ENCODE results near the gene NEU3. TPM values are rescaled to one million over a fixed set of nuclear protein-coding genes. Genes with fewer than 3 reads are reported as not detected.
"Not testable (repeated sequence)": the region's sequence is repeated elsewhere in the genome, so short reads cannot be mapped to it uniquely, and the experiment has no call there.

NEU3 gene
- total and polyA plus RNA-seq, 3 donors from 2014 or later, result 25.8 to 41.5 (median 29.3) TPM

DNA sequence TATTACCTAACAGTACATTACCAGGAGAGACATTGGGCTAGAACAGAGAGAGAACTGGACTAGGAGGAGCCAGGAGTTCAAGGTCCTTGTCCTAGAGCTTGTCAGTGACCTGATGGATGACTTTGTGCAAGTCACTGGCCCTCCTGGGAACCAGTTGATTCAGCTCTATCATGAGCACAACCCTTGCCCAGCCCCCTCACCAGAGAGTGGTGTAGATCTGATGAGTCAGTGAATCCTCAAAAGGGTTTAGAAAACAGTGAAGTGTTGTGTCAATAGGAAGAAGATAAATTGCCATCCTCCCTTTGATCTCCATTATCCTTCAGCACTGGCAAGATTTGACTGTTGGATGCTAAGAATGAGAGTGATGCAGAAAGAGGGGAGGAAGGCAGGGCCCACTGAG lies 24.3 kb downstream of the NEU3 start:
- no peak overlapping the region for H3K4me3 ChIP-seq
- H3K36me3 ChIP-seq (ENCODE audit: low read depth, missing control alignments), result no peaks in the 10 kb centered on the region
- H3K9me3 ChIP-seq, result no peaks in the 10 kb centered on the region
- H3K4me1 ChIP-seq, result no peaks in the 10 kb centered on the region
- no peaks in the 10 kb centered on the region for H3K27me3 ChIP-seq
- no peak for DNase-seq
- no peak overlapping the region for H3K27ac ChIP-seq
- TF ChIP-seq, protein P1, sequence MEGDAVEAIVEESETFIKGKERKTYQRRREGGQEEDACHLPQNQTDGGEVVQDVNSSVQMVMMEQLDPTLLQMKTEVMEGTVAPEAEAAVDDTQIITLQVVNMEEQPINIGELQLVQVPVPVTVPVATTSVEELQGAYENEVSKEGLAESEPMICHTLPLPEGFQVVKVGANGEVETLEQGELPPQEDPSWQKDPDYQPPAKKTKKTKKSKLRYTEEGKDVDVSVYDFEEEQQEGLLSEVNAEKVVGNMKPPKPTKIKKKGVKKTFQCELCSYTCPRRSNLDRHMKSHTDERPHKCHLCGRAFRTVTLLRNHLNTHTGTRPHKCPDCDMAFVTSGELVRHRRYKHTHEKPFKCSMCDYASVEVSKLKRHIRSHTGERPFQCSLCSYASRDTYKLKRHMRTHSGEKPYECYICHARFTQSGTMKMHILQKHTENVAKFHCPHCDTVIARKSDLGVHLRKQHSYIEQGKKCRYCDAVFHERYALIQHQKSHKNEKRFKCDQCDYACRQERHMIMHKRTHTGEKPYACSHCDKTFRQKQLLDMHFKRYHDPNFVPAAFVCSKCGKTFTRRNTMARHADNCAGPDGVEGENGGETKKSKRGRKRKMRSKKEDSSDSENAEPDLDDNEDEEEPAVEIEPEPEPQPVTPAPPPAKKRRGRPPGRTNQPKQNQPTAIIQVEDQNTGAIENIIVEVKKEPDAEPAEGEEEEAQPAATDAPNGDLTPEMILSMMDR (IDR thresholded peaks at IDR 0.05), result no peak
- intact Hi-C loops (cut with DNase I; ENCODE audit: low total_unique reads), result no loop called here

DNA sequence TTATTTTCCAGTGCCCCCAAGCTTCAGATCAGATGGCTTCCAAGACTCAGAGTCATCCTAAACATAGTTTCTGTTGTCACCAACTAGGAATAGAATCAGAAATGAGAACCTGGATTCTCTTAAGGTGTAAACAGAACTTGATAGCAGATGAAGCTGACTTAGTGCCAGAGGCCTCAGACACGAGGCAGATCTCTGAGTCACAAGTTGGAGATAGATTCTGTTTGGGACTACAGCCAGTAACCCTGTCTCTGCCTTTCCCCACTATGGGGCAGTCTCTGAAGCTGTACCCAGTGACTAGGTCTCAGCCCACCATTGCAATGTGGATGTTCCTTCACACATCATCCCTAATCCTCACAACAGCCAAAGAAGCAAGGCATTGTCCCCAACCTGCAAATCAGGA lies 25.4 kb downstream of the NEU3 start:
- intact Hi-C loops (cut with DNase I; ENCODE audit: low total_unique reads), result no loop called here
- TF ChIP-seq, protein P1 (IDR thresholded peaks at IDR 0.05), result no peak
- no peak for TF ChIP-seq POLR2A (IDR thresholded peaks at IDR 0.05)
- H3K27ac ChIP-seq, result no peak overlapping the region
- H3K4me3 ChIP-seq, result no peak overlapping the region
- no peaks in the 10 kb centered on the region for H3K27me3 ChIP-seq
- no peaks in the 10 kb centered on the region for H3K36me3 ChIP-seq (ENCODE audit: low read depth, missing control alignments)
- no peak for DNase-seq
- no peaks in the 10 kb centered on the region for H3K4me1 ChIP-seq
- no peaks in the 10 kb centered on the region for H3K9me3 ChIP-seq
- 11 to 25% methylated on average over 1 of the region's 1 CpG for WGBS, 2 donors

DNA sequence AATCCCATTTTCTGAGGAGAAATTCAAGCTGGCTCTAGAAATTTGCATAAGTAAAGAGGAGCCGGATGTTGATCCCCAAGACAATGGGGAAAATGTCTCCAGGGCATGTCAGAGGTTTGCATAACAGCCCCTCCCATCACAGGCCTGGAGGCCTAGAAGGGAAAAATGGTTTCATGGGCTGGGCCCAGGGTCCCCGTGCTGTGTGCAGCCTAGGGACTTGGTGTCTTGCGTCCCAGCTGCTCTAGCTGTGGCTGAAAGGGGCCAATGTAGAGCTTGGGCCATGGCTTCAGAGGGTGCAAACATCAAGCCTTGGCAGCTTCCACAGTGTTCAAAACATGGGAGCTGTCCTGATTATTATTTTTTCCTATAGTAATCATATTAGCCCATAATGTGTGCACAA lies 30.5 kb downstream of the NEU3 start:
- intact Hi-C loops (cut with DNase I; ENCODE audit: low total_unique reads); H3K4me3 ChIP-seq; H3K27ac ChIP-seq; DNase-seq; H3K27me3 ChIP-seq; H3K4me1 ChIP-seq; H3K36me3 ChIP-seq (ENCODE audit: low read depth, missing control alignments); H3K9me3 ChIP-seq: not testable (repeated sequence)
- 87 to 94% methylated on average over 3 of the region's 3 CpGs for WGBS, 2 donors

DNA sequence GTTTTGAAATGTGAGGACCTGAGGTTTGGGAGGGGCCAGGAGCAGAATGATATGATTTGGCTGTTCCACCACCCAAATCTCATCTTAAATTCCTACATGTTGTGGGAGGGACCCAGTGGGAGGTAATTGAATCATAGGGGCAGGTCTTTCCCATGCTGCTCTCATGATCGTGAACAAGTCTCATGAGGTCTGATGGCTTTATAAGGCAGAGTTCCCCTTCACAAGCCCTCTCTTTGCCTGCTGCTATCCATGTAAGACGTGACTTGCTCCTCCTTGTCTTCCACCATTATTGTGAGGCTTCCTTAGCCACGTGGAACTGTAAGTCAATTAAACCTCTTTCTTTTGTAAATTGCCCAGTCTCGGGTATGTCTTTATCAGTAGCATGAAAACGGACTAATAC lies 31.6 kb downstream of the NEU3 start:
- intact Hi-C loops (cut with DNase I; ENCODE audit: low total_unique reads), result loop anchor here (10.0 kb wide), 1 partner anchor 224 kb away; the partner anchor contains the start of gene TPBGL
- not testable (repeated sequence) for H3K4me3 ChIP-seq
- WGBS, 2 donors, result 86 to 93% methylated on average over 5 of the region's 5 CpGs

DNA sequence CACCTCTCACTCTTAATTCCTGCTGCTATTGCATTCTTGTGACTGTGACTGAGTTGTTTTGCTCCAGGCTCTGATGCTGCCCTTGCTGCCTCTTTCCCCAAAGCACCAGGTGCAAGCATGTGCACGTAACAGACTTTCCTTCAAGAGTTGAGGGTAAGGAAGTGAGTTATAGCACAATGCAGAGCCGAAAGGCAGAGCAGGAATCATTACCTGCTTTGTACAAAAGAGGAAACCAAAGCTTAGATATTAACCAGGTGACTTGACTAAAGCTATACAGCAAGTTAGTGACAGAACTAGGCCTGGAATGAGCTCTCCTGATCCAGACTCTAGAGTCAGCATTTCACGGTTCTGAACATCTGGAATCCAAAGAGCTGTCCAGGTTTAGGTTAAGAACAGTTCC lies 33.6 kb downstream of the NEU3 start:
- H3K27ac ChIP-seq, result no peak overlapping the region
- H3K4me1 ChIP-seq, result peaks cover 7% of the 10 kb centered on the region
- intact Hi-C loops (cut with DNase I; ENCODE audit: low total_unique reads), result loop anchor here (10.0 kb wide), 1 partner anchor 223 kb away; the partner anchor contains the start of gene TPBGL
- no peak for DNase-seq
- no peak for TF ChIP-seq POLR2A (IDR thresholded peaks at IDR 0.05)
- TF ChIP-seq, protein P1 (IDR thresholded peaks at IDR 0.05), result no peak
- no peak overlapping the region for H3K4me3 ChIP-seq
- no peaks in the 10 kb centered on the region for H3K36me3 ChIP-seq (ENCODE audit: low read depth, missing control alignments)
- 80 to 87% methylated on average over 3 of the region's 3 CpGs for WGBS, 2 donors
- no peaks in the 10 kb centered on the region for H3K9me3 ChIP-seq
- H3K27me3 ChIP-seq, result no peaks in the 10 kb centered on the region

More for the DNA sequence above, 31.6 kb downstream of the NEU3 start:
- not testable (repeated sequence) for H3K4me1 ChIP-seq; H3K36me3 ChIP-seq (ENCODE audit: low read depth, missing control alignments); H3K27me3 ChIP-seq; H3K27ac ChIP-seq; DNase-seq; H3K9me3 ChIP-seq

DNA sequence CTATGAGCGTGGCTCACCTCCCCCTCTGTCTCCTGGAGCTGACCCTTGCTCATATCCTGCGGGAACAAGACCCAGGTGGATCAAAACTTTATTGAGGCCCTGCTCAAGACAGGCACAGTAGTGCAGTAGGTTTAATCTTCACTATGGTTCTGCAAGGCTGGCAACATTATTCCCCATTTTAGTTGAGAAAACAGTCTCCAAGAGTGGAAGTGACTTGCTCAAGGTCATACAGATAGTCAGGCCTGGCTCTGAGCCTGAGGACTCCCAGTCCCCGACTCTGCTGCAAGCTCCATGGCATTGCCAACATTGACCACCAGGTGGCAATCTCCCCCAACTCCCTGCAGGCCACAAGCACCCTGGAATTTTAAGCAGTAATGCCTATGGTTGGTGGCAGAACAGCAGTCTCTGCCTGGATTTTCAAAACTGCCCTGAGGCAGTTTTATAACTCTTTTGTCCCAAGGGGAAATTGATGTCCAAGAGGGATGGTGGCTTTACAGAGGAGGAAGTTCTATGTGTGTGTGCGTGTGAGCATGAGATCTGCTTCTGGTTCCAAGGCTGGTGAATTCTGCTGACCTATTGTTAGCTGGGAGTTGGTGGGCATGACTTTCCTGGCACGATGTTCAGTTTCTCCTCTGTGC lies 34.1 kb downstream of the NEU3 start:
- Histone ChIP-seq H3K27me3 (no peaks in the 10 kb centered on the region), H3K9me3 (no peaks in the 10 kb centered on the region), H3K27ac (no peak overlapping the region), H3K36me3 (ENCODE audit: low read depth, missing control alignments) (no peaks in the 10 kb centered on the region), H3K4me3 (no peak overlapping the region), H3K4me1 (peaks cover 7% of the 10 kb centered on the region)
- TF ChIP-seq POLR2A (IDR thresholded peaks at IDR 0.05), result no peak
- TF ChIP-seq, protein P1 (IDR thresholded peaks at IDR 0.05), result peak; percentile 95 to 96 (median 95)
- intact Hi-C loops (cut with DNase I; ENCODE audit: low total_unique reads), result loop anchor here (10.0 kb wide), 1 partner anchor 222 kb away; the partner anchor contains the start of gene TPBGL
- 51 to 55% methylated on average over 4 to 5 of the region's 5 CpGs for WGBS, 2 donors
- peak; percentile 94 for DNase-seq

Measured in testis (tissue), 3 donors.